CD4-positive, alpha-beta T cell treated with Interleukin-2 at 100 ng/mL for 4 hours (primary cell): ENCODE data around the gene TEP1.
"Not testable (repeated sequence)": the region's sequence is repeated elsewhere in the genome, so short reads cannot be mapped to it uniquely, and the experiment has no call there.

ENCODE experiments used
- DNase-seq: peaks from one replicate; pipeline ENCODE4 v3.0.0-alpha.2; 2020; ENCODE audit warnings: low spot score

The TEP1 gene

DNA sequence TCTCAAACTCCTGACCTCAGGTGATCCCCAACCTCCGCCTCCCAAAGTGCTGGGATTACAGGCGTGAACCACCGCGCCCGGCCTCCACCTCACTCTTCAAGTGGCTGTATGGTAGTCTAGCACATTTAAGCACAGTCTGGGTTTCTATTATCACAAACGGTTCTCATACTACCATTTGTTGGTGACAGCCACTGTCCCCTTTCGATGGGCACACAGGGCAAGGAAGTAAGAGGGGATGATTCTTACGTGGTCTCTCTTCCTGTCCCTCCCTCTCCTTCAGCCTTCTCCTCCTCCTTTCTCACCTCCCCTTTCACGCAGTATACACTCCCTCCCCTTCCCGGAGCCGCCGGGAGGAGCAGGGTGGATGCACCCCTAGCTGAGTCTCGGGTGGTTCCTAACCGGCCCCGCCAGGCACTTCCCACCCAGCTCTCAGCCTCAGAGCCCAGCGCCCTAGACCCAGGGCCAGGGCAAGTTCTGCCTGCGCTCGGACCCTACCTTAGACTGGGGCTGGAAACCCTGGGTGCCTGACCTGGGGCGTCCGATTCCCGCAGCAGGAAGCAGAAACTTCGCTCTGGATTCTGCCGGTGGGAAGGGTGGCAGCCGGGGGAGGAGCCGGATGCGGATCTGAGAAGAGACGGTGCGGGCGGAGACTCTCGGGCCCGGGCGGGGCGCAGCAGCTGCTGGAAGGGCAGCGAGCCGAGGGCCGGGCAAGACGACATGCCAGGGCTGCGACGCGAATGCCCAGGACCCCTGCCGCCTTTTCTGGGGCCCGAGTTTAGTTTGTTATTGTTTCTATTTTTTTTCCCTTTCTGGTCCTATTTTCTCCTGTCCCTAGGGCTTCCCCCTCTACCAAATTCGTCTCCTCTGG is at the start of gene TEP1:
Gene TEP1, minus strand, starts transcription at position 626 of the 868 bp plus-strand sequence. CDS start 5,062 bp downstream, outside the sequence.
- DNase-seq: peak; percentile 65

DNA sequence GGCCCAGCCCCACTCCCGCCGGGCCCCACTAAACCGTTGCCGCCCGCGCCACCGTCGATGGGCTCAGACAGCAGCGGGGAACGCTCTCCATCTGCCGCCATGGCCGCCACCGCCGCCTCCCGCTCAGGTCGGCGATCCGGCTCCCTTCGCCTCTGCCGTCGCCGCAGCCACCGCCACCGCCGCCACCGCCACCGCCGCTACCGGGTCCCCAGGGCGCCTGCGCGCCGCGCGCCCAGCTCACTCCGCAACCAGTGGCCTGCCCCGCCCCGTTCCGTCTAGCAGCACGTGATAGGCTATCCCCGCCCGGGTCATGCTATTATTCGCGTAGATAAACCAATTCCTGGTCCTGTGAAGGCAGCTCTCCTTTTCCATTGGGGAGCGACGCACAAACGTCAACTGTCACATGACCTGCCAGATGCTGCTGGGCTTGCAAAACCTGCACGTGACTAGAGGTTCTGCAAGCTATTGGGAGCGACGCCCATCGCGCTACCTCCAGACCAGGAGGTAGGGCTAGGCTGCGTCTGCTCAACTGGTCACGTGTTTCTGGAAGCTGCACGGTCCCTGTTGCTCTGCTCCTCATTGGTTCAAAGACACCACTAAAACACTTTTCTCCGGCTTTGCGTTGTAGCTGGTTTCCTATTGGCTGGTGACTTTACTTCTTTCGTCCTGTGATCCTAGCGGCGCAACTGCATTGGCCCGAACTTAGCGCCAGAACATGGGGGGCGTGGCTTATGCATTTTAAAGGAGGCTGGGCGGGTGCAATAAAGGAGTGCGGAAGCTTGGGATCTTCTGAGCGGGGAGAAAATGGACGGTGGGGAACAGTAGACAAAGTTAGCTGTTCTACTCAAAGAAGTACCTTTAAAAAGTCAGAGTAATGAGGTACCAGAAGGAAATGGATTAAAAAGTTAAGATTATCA is 48.2 kb upstream of the TEP1 start, which contains the start of gene PIP4P1:
Gene PIP4P1, minus strand, starts transcription at position 210 of the 917 bp plus-strand sequence. Its CDS starts 109 bp downstream, at position 101.
- peak; percentile 99 for DNase-seq

GRCh38 chr14:20460458-20461224 is 47.3 kb upstream of the TEP1 start:
- DNase-seq: peak; percentile 56

- DNase-seq: no peak
These were observed 44.9 kb upstream of the TEP1 start for GRCh38 chr14:20458031-20458789.

GRCh38 chr14:20456971-20457370 is 43.7 kb upstream of the TEP1 start:
- no peak for DNase-seq

- peak; percentile 40 for DNase-seq
These were observed 42.3 kb upstream of the TEP1 start for GRCh38 chr14:20455355-20456300.

- peak; percentile 99 for DNase-seq
These were observed 41.4 kb upstream of the TEP1 start, which contains the start of the genes APEX1 and OSGEP for GRCh38 chr14:20454516-20455354. TSS of gene APEX1 (plus strand) at chr14:20455226. CDS start at chr14:20455646, 420 bp downstream. TSS of gene OSGEP (minus strand) at chr14:20454812. CDS start at chr14:20454683, 129 bp downstream.

- DNase-seq: not testable (repeated sequence)
These were observed 39.5 kb upstream of the TEP1 start for GRCh38 chr14:20452831-20453230.

DNA sequence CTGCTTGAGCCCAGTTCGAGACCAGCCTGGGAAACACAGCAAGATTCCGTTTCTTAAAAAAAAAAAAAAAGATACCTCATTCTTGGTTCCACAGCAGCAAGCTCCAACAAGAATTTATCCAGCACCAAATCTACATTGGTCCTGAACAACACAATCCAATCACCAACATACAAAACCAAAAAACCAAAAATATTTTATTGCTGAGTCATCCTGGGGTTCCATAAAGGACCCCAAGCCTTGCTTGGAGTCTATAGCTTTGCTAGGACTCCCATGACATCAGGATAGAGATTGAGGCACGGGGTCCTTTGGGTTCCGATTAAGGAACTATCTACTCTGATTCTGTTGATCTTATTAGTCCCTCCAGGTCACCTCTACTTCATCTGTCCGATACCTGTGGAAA is 33.6 kb upstream of the TEP1 start:
- DNase-seq: no peak

DNA sequence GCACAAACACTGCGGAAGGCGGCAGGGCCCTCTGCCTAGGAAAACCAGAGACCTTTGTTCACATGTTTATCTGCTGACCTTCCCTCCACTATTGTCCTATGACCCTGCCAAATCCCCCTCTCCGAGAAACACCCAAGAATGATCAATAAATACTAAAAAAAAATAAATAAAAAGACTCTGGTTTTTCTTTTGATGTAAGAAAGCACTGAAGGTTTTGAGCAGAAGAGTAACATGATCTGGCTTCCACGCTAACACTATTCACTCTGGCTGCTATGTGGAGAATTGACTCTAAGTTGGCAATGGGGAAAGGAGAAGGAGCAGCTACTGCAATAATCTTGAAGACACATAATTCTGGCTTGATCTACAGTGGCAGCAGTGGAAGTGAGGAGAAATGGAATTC is 30.3 kb upstream of the TEP1 start:
- not testable (repeated sequence) for DNase-seq

DNA sequence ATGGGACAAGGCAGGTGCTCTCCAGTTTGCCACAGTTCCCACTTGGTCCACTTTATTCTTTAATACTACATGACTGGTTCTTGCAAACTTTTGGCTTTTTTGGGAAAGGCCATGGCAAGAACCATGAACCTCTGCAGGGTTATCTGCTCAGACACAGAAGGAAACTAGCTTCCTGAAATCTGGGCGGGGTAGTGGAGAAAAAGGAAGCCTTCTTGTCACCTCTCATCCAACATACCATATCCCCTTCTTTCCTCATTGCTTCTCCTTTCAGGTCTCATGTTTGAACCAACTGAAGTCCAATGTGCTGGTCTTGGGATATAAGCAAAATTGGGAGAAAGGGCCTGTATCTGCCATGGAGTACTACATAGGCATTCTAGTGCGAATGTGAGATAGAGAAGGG is 28.2 kb upstream of the TEP1 start:
- DNase-seq: no peak

DNA sequence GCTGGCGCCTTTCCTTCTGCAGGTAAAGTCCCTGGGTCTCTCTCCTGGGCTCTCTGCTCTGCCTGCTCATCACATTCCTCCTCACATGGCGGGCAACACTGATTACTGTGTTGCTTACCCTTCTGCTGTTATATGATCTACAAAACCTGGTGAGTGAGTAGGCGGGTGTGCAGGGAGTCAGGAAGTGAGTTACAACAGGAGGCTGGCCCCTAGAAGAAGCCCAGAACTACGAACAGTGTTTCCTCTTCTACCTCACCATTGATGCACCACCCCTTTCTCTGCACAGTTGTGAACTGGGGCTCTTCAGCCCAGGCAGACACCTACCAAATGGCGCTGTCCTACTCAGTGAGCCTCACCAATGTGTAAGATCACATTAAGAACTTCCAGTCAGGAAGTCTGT is 27.6 kb upstream of the TEP1 start:
- peak; percentile 23 for DNase-seq

DNA sequence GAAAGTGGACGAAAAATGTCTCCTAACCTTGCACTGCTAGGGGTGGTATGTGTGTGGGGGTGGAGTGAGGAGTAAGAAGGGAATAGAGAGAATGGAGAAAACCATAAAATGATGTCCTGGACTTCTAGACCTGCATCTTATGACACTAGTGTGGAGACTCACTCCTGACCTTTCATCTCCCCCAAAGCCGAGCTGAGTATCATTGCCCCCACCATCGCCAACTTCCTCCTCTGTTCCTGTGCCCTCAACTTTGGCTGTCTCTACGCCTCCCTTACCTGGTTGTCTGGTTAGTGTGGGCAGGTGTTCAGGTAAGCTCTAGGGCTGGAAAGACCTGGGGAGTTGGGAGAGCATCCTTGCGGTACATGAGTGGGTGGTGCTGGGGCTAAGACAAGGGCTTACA is 27.2 kb upstream of the TEP1 start:
- no peak for DNase-seq

- DNase-seq: no peak
These were observed 25.4 kb upstream of the TEP1 start for GRCh38 chr14:20438664-20439063.

GRCh38 chr14:20436363-20436755 is 23.1 kb upstream of the TEP1 start:
- DNase-seq: no peak

- DNase-seq: no peak
These were observed 22.5 kb upstream of the TEP1 start, which contains the start of gene KLHL33 for GRCh38 chr14:20435582-20436362. TSS of gene KLHL33 (minus strand) at chr14:20436166. CDS start at chr14:20435811, 355 bp downstream.

DNA sequence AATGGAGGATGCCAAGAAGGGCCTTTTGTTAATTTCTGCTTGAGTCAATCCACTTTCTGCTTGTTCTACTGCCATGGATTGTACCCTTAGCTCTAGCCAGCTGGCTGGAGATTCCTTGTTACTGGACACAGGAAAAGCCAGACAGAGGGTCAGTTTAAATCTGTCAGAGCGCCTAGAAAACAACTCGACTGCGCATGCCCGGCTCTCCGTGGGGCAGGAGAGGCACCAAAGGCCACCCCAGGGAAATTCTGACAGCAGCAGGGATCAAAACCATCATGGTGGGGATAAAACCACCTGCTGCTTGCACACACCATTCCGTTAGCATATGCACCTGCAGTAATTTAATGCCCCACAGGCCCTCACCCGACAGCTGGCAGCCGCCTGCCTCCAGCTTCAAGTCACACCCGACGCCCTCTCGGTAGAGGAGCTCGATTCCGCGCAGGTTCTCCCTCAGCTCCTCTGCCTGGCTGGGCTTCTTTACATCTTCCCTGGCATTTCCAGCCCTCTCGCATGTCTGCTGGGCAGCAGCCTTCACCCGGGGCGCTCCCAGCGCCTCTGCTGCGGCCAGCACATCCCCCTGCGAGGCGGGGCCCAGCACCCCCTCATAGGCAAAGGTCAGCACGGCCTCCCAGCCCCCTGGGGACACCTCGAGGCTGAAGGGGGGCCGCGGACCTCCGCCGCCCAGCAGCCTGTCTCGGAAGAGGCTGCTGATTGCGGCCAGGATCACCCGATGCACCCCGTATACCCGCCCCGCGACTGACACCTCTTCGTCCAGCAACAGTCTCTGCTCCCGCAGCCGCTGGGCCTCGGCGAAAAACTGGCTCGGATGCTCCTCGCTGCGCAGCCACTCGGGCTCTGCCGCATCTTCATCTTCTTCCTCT is 21.6 kb upstream of the TEP1 start:
- no peak for DNase-seq
